ENCODE measurements around the gene INPP5A. TPM values are rescaled to one million over a fixed set of nuclear protein-coding genes. Genes with fewer than 3 reads are reported as not detected.

The INPP5A gene
- total and polyA plus RNA-seq, 4 donors: 12.4 to 39.9 (median 28.2) TPM

DNA sequence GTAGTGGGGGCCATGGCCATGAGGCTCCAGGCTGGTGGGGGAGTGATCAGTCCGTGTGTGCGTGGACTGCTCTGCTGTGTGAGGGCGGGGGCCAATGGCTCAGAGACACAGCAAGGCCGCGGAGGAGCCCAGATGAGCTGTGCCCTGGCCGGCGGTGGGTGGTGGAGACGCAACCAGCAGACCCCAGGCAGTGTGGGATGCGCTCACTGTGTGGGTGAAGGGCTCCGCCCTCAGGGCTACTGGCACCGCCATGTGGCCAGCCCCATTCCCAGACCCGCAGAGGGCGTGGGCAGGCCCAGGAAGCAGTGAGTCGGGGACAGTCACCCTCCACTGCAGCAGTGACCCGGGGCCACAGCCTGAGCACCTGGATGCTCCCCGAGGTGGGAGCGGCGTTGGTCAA, 239.2 kb downstream of the INPP5A start:
- no peak for DNase-seq
- H3K27me3 ChIP-seq (ENCODE audit: control insufficient read depth in 3 of 3, insufficient read depth in 3 of 3, low read length in 2 of 3): peaks cover 1 to 4% (median 3%) of the 10 kb centered on the region in 3 donors
- no peak overlapping the region for H3K27ac ChIP-seq (ENCODE audit: low read depth in 1 of 2, low read length in 1 of 2)
- no peak overlapping the region for H3K4me3 ChIP-seq
- H3K36me3 ChIP-seq (ENCODE audit: control insufficient read depth in 4 of 4, insufficient read depth in 4 of 4, low read length in 4 of 4): peaks cover 0 to 46% (median 3%) of the 10 kb centered on the region in 4 donors
- ATAC-seq (ENCODE audit: insufficient read depth, low FRiP score): no peak
- TF ChIP-seq, protein P1, sequence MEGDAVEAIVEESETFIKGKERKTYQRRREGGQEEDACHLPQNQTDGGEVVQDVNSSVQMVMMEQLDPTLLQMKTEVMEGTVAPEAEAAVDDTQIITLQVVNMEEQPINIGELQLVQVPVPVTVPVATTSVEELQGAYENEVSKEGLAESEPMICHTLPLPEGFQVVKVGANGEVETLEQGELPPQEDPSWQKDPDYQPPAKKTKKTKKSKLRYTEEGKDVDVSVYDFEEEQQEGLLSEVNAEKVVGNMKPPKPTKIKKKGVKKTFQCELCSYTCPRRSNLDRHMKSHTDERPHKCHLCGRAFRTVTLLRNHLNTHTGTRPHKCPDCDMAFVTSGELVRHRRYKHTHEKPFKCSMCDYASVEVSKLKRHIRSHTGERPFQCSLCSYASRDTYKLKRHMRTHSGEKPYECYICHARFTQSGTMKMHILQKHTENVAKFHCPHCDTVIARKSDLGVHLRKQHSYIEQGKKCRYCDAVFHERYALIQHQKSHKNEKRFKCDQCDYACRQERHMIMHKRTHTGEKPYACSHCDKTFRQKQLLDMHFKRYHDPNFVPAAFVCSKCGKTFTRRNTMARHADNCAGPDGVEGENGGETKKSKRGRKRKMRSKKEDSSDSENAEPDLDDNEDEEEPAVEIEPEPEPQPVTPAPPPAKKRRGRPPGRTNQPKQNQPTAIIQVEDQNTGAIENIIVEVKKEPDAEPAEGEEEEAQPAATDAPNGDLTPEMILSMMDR (IDR thresholded peaks at IDR 0.05; ENCODE audit: control extremely low read depth, extremely low read depth): no peak
- H3K9ac ChIP-seq (ENCODE audit: insufficient read depth in 1 of 2, low read length in 2 of 2): no peak overlapping the region
- H3K4me1 ChIP-seq (ENCODE audit: control insufficient read depth in 5 of 5, insufficient read depth in 5 of 5, low read length in 5 of 5): no peaks in the 10 kb centered on the region
- 85 to 97% methylated on average over 18 of the region's 18 CpGs for WGBS, 2 donors
- H3K9me3 ChIP-seq (ENCODE audit: control insufficient read depth in 4 of 4, insufficient read depth in 3 of 4, low read length in 3 of 4): peaks cover 0 to 10% (median 0%) of the 10 kb centered on the region in 4 donors

DNA sequence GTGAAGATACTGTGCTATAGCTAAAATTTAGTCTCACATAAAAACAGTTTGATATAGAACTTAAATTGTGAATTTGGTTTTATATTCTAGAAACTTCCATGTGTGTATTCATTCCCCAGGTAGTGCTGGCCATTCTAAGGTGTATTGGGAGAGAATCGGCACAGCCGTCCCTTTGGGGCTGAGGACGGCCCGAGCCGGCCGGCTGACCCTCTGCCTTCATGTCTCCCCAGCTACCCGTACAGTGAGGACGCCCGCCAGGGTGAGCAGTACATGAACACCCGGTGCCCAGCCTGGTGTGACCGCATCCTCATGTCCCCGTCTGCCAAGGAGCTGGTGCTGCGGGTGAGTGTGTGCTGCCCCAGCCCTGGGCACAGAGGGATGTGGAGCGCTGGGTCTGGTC, 239.9 kb downstream of the INPP5A start:
- no peak overlapping the region for H3K27ac ChIP-seq (ENCODE audit: low read depth in 1 of 2, low read length in 1 of 2)
- 93 to 98% methylated on average over 14 of the region's 14 CpGs for WGBS, 2 donors
- no peak for ATAC-seq (ENCODE audit: insufficient read depth, low FRiP score)
- peaks cover 3 to 4% (median 3%) of the 10 kb centered on the region in 3 donors for H3K27me3 ChIP-seq (ENCODE audit: control insufficient read depth in 3 of 3, insufficient read depth in 3 of 3, low read length in 2 of 3)
- H3K9me3 ChIP-seq (ENCODE audit: control insufficient read depth in 4 of 4, insufficient read depth in 3 of 4, low read length in 3 of 4): peaks cover 0 to 12% (median 0%) of the 10 kb centered on the region in 4 donors
- no peaks in the 10 kb centered on the region for H3K4me1 ChIP-seq (ENCODE audit: control insufficient read depth in 5 of 5, insufficient read depth in 5 of 5, low read length in 5 of 5)
- H3K4me3 ChIP-seq: no peak overlapping the region
- no peak for DNase-seq
- TF ChIP-seq, protein P1 (IDR thresholded peaks at IDR 0.05; ENCODE audit: control extremely low read depth, extremely low read depth): no peak
- no peak overlapping the region for H3K9ac ChIP-seq (ENCODE audit: insufficient read depth in 1 of 2, low read length in 2 of 2)
- peaks cover 0 to 51% (median 4%) of the 10 kb centered on the region in 4 donors for H3K36me3 ChIP-seq (ENCODE audit: control insufficient read depth in 4 of 4, insufficient read depth in 4 of 4, low read length in 4 of 4)

DNA sequence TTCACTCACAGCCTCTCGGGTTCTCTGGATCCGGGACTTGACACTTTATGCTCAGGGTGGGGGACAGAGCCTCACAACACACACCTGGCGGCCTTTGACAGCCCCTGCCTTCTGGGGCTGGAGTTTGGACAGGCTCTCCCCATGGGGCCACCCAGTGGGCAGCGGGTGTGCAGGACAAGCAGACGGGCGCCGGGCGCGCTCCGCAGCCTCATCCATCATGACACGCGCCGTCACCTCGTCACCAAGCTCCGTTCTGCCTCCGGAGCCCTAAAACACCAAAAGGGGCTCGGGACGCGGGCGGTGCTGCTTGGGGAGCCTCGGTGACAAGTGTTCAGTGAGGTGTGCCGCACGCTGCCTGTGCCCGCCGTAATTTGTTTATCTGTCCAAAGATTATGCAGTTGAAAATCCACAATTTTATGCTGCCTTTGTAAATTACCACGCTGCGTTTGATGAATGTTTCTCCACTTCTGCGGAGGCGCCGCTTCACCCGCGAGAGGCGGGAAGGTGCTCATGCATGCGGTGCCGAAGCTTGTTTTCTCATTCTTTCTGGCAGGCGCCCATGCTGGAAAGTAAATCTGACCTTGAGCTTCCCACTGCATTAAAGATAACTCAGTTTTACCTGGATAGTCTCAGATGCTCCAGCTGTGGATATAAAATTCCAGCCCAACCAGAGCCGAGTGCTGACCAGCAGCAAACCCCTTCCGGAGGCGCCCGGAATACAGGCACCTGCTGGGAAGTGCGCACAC, 242.1 kb downstream of the INPP5A start:
- peaks cover 0 to 4% (median 0%) of the 10 kb centered on the region in 5 donors for H3K4me1 ChIP-seq (ENCODE audit: control insufficient read depth in 5 of 5, insufficient read depth in 5 of 5, low read length in 5 of 5)
- WGBS, 2 donors: 95 to 98% methylated on average over 41 of the region's 41 CpGs
- TF ChIP-seq, protein P1 (IDR thresholded peaks at IDR 0.05; ENCODE audit: control extremely low read depth, extremely low read depth): no peak
- H3K9ac ChIP-seq (ENCODE audit: insufficient read depth in 1 of 2, low read length in 2 of 2): no peak overlapping the region
- peaks cover 0 to 13% (median 0%) of the 10 kb centered on the region in 4 donors for H3K9me3 ChIP-seq (ENCODE audit: control insufficient read depth in 4 of 4, insufficient read depth in 3 of 4, low read length in 3 of 4)
- peaks cover 12 to 21% (median 19%) of the 10 kb centered on the region in 3 donors for H3K27me3 ChIP-seq (ENCODE audit: control insufficient read depth in 3 of 3, insufficient read depth in 3 of 3, low read length in 2 of 3)
- ATAC-seq (ENCODE audit: insufficient read depth, low FRiP score) (no peak), DNase-seq (no peak)
- peaks cover 0 to 49% (median 5%) of the 10 kb centered on the region in 4 donors for H3K36me3 ChIP-seq (ENCODE audit: control insufficient read depth in 4 of 4, insufficient read depth in 4 of 4, low read length in 4 of 4)
- no peak overlapping the region for H3K4me3 ChIP-seq
- no peak overlapping the region for H3K27ac ChIP-seq (ENCODE audit: low read depth in 1 of 2, low read length in 1 of 2)
